ENCODE results near the gene ASCL2. TPM values are rescaled to one million over a fixed set of nuclear protein-coding genes. Genes with fewer than 3 reads are reported as not detected.

The ASCL2 gene
- total RNA-seq, 1 donor, result not detected

DNA sequence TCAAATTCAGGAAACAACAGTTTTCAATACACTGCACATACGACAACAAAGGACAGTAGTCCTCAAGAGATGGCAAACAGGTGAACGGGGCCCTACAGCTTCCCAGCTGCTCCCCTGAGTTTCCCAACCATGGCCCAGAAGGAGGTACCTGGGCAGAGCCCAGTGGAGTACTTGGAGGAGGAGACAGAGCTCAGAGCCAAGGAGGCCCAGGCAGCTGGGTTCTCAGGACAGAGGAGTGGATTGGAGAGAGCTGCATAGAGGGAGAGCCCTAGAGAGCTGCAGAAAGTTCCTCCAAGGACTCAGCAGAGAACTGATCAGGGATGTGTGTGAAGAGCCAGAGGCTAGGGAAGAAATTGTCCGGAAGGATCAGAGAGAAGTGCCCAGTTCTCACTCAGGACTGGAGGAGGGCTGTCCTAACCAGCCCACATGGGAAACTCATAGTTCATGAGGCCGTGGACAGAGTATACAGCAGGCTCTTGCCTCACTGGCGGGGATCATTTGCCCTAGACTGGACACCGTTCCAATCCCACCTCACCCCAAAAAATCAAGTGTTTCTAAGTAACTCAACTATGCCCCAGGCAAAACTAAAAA, 7.6 kb upstream of the ASCL2 start:
- no peaks in the 10 kb centered on the region for H4K20me1 ChIP-seq (ENCODE audit: insufficient read depth, low read length)
- no peaks in the 10 kb centered on the region for H3K9me3 ChIP-seq (ENCODE audit: low read depth, low read length)
- no peak overlapping the region for H3K4me3 ChIP-seq (ENCODE audit: insufficient read depth, low read length)
- DNase-seq (ENCODE audit: insufficient read length, low spot score, missing footprints), result no peak
- no peaks in the 10 kb centered on the region for H3K4me1 ChIP-seq (ENCODE audit: insufficient read depth, low read length)
- no peak overlapping the region for H3K4me2 ChIP-seq (ENCODE audit: insufficient read depth, low read length)
- H3K27me3 ChIP-seq (ENCODE audit: insufficient read depth, low read length), result peaks cover 33% of the 10 kb centered on the region
- H3K36me3 ChIP-seq (ENCODE audit: insufficient read depth, low read length), result no peaks in the 10 kb centered on the region
- TF ChIP-seq, protein P1, sequence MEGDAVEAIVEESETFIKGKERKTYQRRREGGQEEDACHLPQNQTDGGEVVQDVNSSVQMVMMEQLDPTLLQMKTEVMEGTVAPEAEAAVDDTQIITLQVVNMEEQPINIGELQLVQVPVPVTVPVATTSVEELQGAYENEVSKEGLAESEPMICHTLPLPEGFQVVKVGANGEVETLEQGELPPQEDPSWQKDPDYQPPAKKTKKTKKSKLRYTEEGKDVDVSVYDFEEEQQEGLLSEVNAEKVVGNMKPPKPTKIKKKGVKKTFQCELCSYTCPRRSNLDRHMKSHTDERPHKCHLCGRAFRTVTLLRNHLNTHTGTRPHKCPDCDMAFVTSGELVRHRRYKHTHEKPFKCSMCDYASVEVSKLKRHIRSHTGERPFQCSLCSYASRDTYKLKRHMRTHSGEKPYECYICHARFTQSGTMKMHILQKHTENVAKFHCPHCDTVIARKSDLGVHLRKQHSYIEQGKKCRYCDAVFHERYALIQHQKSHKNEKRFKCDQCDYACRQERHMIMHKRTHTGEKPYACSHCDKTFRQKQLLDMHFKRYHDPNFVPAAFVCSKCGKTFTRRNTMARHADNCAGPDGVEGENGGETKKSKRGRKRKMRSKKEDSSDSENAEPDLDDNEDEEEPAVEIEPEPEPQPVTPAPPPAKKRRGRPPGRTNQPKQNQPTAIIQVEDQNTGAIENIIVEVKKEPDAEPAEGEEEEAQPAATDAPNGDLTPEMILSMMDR (IDR thresholded peaks at IDR 0.05; ENCODE audit: extremely low read depth, low read depth, low read length), result no peak
- H3K79me2 ChIP-seq (ENCODE audit: insufficient read depth, low read length), result no peaks in the 10 kb centered on the region
- H3K27ac ChIP-seq (ENCODE audit: low read depth, low read length), result no peak overlapping the region
- no peak overlapping the region for H2AFZ ChIP-seq (ENCODE audit: low read length)

- TF ChIP-seq, protein P1 (IDR thresholded peaks at IDR 0.05; ENCODE audit: extremely low read depth, low read depth, low read length), result no peak
- Histone ChIP-seq H3K27me3 (ENCODE audit: insufficient read depth, low read length) (peaks cover 38% of the 10 kb centered on the region), H2AFZ (ENCODE audit: low read length) (no peak overlapping the region), H3K79me2 (ENCODE audit: insufficient read depth, low read length) (no peaks in the 10 kb centered on the region), H3K27ac (ENCODE audit: low read depth, low read length) (no peak overlapping the region), H3K4me3 (ENCODE audit: insufficient read depth, low read length) (no peak overlapping the region), H3K36me3 (ENCODE audit: insufficient read depth, low read length) (no peaks in the 10 kb centered on the region), H3K9me3 (ENCODE audit: low read depth, low read length) (no peaks in the 10 kb centered on the region), H3K4me1 (ENCODE audit: insufficient read depth, low read length) (no peaks in the 10 kb centered on the region), H3K4me2 (ENCODE audit: insufficient read depth, low read length) (no peak overlapping the region), H4K20me1 (ENCODE audit: insufficient read depth, low read length) (no peaks in the 10 kb centered on the region)
- DNase-seq (ENCODE audit: insufficient read length, low spot score, missing footprints), result peak; percentile 74
Measured at GRCh38 chr11:2277008-2277346, 6.6 kb upstream of the ASCL2 start.

DNA sequence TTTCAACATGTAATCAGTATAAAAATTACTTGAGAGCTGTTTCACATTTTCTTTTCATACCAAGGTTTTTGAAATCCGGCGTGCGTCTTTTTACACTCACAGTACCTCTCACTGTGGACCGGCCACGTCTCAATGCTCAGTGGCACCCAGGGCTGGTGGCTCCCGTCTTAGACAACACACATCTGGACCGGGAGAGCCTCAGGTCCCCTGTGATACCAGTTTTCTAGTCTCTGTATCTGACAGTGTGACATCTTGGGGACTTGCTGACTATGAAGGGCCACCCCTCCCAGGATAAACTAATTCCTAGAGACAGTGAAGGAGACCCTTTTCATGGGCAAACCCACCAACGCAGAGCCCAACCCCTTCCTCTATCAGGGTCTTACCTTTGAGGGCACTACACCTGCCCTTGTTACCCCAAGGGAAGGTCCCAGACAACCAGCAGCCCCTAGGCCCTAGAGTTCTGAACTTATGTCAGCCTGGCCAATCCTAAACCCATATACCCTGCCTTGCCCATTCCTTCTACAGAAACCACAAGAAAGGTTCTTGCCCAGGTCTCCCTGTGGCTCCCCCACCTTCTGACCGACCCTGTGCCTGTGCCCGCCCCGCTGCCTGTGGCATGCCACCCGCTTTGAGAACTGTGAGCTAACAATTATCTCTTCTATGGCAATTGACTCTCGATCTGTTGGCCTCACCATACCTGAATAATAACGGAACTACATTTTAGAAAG, 6.1 kb upstream of the ASCL2 start:
- Histone ChIP-seq H3K4me3 (ENCODE audit: insufficient read depth, low read length) (no peak overlapping the region), H3K4me2 (ENCODE audit: insufficient read depth, low read length) (no peak overlapping the region), H3K27me3 (ENCODE audit: insufficient read depth, low read length) (peaks cover 40% of the 10 kb centered on the region), H3K9me3 (ENCODE audit: low read depth, low read length) (no peaks in the 10 kb centered on the region), H3K27ac (ENCODE audit: low read depth, low read length) (no peak overlapping the region), H2AFZ (ENCODE audit: low read length) (no peak overlapping the region), H4K20me1 (ENCODE audit: insufficient read depth, low read length) (no peaks in the 10 kb centered on the region), H3K4me1 (ENCODE audit: insufficient read depth, low read length) (no peaks in the 10 kb centered on the region), H3K79me2 (ENCODE audit: insufficient read depth, low read length) (no peaks in the 10 kb centered on the region), H3K36me3 (ENCODE audit: insufficient read depth, low read length) (no peaks in the 10 kb centered on the region)
- TF ChIP-seq, protein P1 (IDR thresholded peaks at IDR 0.05; ENCODE audit: extremely low read depth, low read depth, low read length), result no peak
- peak; percentile 21 for DNase-seq (ENCODE audit: insufficient read length, low spot score, missing footprints)

All from osteoblast (primary cell).